Amniotic epithelial cell (primary cell): ENCODE data around the gene WNK2.
A peak's percentile ranks its signal among the peaks of the same experiment; 100 is the strongest.

Source experiments
- DNase-seq: peaks from one replicate; pipeline ENCODE4 v3.0.0-alpha.2; 2010; ENCODE audit warnings: low read depth

The WNK2 gene

GRCh38 chr9:93200449-93200742, 16.5 kb downstream of the WNK2 start:
- DNase-seq = no peak

DNA sequence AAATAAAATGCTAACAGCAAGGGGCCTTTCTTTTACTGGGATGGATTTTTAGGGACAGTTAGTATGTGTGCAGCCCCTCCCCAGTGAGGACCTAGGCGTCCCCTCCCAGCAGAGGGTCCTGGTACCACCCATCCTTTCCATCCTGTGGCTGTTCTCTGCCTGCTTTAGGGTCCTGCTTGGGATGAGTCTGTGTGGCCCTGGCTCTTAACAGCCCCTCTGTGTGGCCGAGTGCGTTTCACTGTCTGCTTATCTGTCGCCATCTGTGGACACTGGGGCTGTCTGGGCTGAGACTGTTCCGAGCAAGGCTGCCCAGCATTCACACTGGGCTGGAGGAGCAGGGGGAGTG, 17.0 kb downstream of the WNK2 start:
- no peak for DNase-seq

DNA sequence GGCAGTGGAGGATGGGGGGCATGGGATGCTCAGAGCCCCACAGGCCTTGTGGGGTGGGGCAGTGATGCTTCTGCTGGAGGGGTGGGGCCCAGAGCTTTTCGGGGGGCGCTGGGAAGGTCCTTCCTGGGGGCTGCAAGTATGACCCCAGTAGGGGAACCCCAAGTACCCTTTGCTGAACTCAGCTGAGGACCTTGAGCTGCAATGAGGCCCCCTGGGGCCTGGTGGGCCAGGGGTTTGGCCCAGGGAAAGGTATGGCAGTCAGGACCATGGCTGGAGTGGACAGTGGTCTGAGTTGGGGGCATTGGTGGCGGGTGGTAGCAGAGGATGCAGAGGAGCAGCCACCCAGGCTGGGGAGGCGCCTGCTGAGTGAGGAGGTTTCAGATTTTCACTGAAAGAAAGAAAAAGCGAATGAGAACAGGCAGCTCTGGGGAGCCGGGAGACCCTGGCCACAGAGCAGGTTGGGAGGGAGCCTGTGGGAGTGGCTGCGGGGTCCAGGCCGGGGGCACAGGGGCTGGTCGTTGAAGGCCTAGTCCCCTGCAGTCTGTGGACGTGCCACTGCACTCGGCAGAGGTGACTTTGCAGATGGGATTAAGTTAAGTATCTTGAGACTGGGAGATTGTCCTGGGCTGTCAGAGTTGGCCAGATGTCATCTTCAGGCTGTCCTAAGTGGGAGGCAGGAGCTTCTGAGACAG, 19.2 kb downstream of the WNK2 start:
- no peak for DNase-seq

DNA sequence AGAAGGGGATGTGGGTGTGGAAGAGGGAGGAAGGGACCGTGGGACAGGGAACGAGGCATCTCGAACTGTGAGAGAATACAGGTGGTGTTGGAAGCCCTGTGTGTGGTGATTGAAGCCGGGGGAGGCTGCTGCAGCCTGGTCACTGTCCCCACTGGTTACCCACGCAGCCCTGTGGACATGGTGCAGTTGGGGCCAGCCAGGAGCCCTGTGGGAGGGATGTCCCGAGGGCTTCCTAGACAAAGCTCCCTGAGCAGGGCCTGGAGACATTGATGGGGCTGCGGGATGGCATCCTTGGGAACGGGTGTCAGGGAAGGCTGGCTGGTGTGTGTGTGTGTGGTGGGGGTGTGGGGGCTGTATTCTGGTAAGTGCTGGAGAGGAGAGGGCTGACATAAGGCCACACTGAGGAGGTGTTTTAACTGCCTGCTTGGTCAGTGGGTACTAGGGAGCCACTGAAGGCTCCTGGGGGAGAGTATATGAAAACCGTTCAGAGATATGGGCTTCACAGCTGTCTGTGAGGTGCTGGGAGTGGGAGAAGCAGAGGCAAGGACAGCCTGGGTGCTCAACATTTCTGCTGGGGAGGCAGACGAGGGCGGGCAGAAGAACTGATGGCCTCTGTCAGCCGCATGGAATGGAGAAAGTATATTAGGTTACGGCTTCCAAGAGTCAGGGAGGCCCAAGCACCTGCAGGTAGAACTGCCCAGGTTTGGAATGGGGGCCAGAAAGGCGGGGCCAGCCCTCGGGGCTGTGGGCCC, 20.0 kb downstream of the WNK2 start:
- no peak for DNase-seq

GRCh38 chr9:93204470-93205043, 20.6 kb downstream of the WNK2 start:
- DNase-seq = no peak

- DNase-seq = no peak
These were observed 21.3 kb downstream of the WNK2 start for GRCh38 chr9:93205045-93205768.

- no peak for DNase-seq
These were observed 22.1 kb downstream of the WNK2 start for GRCh38 chr9:93205896-93206575.

GRCh38 chr9:93206576-93207155, 22.7 kb downstream of the WNK2 start:
- DNase-seq = no peak

GRCh38 chr9:93207326-93207814, 23.4 kb downstream of the WNK2 start:
- peak; percentile 9 for DNase-seq

- no peak for DNase-seq
These were observed 24.2 kb downstream of the WNK2 start for GRCh38 chr9:93207860-93208734.

- DNase-seq = no peak
These were observed 25.2 kb downstream of the WNK2 start for GRCh38 chr9:93209097-93209496.

DNA sequence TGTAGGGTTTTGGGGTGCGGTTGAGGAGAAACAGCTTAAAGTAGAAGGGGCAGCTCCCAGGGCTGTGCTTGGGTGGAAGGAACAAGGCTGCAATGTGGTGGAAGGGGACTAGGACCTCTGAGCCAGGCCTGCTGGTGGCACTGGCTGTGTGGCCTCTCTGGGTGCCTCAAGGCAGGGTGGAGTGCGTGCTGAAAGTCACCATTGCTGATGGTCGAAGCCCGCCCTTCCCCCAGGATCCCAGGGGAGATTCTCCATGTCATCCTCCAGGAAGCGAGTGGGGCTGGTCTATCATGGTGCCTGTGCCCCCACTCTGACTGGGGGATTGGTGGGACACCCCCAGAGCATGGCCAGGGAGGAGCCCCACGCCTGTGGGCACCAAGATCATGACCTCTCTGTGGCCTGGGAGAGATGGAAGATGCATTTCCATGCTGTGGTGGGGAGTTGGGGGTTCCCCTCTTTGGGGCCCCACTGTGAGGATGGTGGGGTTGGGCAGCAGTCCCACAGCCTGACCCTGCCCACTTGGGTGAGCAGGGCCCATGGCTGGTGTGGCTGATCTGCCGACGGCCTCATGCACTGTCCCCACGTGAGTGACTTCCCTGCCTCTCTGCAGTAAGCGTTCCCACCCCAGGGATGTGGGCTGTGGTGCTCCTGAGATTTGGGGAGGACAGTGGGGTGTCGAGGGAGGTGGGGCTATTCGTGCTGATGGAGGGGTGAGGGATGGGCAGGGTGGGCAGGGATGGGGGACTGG, 25.8 kb downstream of the WNK2 start:
- DNase-seq = no peak

DNA sequence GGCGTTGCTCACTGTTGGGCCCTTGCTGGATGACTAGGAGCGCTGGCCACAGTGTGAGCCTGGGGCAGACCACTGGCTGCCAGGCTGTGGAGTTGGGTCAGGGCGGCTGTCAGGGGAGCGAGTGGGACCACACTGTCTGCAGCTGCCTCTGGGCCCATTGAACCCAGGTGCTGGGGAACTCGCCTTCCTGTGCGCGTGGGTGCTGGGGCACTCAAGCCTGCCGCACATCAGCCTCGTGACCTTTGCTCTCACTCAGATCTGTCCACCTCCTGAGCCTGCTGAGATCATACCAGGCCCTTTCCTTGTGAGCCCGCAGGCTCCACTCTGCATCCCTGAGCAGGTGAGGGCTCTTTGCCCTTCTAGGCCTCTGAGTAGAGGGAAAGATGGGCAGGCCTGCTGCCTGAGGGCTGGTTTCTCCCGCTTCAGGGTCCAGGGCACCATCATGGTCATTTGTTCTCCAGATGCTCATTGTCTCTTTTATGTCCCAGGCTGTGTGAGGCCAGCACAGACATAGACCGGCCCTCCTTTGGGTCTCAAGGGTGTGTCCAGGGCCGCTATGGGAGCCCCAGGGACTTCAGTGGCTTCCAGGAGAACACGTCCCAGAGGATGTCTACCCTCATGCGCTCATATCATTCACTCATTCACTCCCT, 26.5 kb downstream of the WNK2 start:
- DNase-seq = no peak

DNA sequence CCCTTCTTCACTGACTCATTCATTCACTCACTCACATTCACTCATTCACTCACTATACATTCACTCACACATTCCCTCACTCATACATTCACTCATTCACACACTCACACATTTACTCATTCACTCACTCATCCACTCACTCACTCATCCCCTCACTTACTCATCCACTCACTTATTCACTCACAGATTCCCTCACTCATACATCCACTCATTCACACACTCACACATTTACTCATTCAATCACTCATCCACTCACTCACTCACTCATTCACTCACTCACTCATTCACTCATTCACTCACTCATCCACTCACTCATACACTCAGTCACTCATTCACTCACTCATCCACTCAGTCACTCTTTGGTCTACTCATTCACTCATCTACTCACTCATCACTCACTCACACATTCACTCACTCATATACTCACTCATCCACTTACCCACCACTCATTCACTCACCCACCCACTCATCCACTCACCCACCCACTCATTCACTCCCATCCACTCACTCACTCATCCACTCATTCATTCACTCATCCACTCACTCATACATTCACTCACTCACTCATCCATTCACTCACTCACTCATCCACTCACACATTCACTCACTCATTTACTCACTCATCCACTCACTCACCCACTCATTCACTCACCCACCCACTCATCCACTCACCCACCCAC, 27.2 kb downstream of the WNK2 start:
- no peak for DNase-seq

DNA sequence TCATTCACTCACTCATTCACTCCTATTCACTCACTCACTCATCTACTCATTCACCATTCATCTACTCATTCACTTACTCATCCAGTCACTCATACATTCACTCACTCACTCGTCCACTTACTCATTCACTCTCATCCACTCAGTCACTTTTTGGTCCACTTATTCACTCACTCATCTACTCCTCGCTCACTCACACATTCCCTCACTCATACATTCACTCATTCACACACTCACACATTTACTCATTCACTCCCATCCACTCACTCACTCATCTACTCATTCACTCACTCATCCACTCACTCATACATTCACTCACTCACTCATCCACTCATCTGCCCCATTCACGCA, 27.7 kb downstream of the WNK2 start:
- no peak for DNase-seq

DNA sequence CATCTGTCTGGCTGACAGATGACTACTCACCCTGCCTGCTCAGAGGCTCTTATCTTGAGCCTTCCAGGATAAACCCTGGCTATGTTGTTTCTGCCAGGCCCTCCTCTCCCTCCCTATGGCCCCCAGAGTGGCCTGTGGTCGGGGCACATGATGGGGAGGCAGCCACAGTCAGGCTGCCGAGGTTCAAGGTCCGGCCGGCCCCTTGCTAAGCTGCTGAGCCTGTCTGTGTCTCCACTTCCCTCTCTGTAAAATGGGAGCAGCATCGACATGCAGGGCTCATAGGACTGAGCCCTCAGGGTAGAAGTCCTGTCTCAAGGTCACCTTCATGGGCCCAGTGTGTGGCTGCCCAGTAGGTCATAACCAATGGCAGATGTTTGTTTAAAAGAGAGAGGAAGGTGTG, 28.5 kb downstream of the WNK2 start:
- DNase-seq = no peak

DNA sequence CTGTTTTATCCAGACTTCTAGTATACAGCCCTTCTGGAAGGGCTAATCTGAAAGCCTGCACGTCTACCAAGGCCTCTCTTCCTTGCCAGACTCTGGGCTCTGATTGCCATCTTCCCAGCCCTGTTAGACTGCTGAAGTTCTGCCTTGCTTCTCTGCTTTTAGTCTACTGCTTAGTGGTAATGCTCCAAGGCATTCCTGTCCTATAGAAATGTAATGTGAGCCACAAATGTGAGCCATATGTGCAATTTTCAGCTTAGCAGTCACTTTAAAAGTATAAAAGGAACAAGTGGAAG, 32.1 kb downstream of the WNK2 start:
- no peak for DNase-seq

DNA sequence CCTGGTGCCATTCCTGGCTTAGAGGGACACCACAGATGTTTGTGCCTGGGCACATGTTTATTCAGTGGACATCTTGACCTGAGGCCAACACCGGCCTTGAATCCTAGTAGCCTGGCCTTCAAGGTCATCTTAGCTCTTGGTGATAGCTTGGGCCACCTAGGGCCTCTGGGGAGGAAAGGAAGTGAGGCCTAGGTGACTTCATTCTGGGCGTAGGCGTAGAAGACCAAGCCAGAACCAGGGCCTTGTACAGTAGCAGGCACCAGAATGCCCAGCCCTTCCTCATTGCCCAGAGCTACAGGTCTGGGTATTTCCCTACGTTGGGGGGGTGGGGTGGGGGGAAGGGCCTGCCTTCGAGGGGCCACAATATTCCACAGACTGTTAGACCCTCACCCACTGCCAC, 33.8 kb downstream of the WNK2 start:
- DNase-seq = no peak

DNA sequence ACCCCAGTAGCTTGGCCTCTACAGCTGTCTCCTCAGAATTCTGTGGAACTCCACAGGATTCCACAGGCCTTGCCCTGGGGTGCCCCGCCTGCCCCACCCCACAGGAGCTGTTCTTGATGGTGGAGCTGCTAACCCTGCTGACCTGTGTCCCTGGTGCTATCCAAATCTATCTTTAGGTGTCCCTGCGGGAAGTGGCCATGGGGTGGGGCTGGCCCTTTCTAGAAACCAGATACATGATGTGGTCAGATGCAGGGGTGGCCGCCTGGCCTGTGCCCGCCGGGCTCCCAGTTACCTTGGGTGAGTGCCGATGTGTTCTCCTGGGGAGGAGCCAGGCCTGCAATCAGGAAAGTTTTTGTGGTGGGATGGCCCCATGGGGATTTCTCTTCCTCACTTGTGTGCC, 34.2 kb downstream of the WNK2 start:
- DNase-seq = no peak
